Aorta (tissue), 5 donors: ENCODE results near the gene SH3RF3. TPM values are rescaled to one million over a fixed set of nuclear protein-coding genes. Genes with fewer than 3 reads are reported as not detected.

Experiments
- ATAC-seq: fragments of 200-7000 bp; cut with Tn5 transposase; one replicate; pipeline ENCODE4 v1.9.1; 2022; ENCODE audit warnings: moderate library complexity; ENCODE audit not compliant: low FRiP score
- DNase-seq, 2 donors: peaks; one replicate each; pipeline ENCODE4 v3.0.0-alpha.2; 2020
- H3K27ac ChIP-seq, 2 donors: one replicate each; pipeline ENCODE4 v1.5.1; 2013; ENCODE audit warnings: low read length in 2 of 2, mild to moderate bottlenecking in 2 of 2, moderate library complexity in 2 of 2, control low read depth in 1 of 2, inconsistent platforms in 1 of 2, low read depth in 1 of 2
- H3K27me3 ChIP-seq, 2 donors: one replicate each; pipeline ENCODE4 v1.6.1; 2013; ENCODE audit warnings: control low read depth in 1 of 2, low read length in 1 of 2, mild to moderate bottlenecking in 1 of 2, moderate library complexity in 1 of 2; ENCODE audit not compliant: insufficient read depth in 2 of 2, control insufficient read depth in 1 of 2
- H3K36me3 ChIP-seq, 2 donors: one replicate each; pipeline ENCODE4 v1.6.1; 2013; ENCODE audit warnings: control low read depth in 1 of 2, low read length in 1 of 2, mild to moderate bottlenecking in 1 of 2; ENCODE audit not compliant: insufficient read depth in 2 of 2, control insufficient read depth in 1 of 2
- H3K4me1 ChIP-seq, 2 donors: one replicate each; pipeline ENCODE4 v1.6.1; 2013; ENCODE audit warnings: low read length in 2 of 2, control low read depth in 1 of 2, mild to moderate bottlenecking in 1 of 2, moderate library complexity in 1 of 2; ENCODE audit not compliant: insufficient read depth in 2 of 2, control insufficient read depth in 1 of 2
- H3K4me3 ChIP-seq, 2 donors: one replicate each; pipeline ENCODE4 v1.5.1; 2013; ENCODE audit warnings: low read length in 2 of 2, control low read depth in 1 of 2, mild to moderate bottlenecking in 1 of 2
- H3K9me3 ChIP-seq: one replicate; pipeline ENCODE4 v1.6.1; 2013; ENCODE audit warnings: mild to moderate bottlenecking, low read length; ENCODE audit not compliant: control insufficient read depth
- WGBS, 2 donors: extraction: QIAGEN DNeasy Blood & Tissue Kit; methylation state at CpG; one replicate each; pipeline ENCODE4 v1.1.7; 2013; 5-methylcytosine and 5-hydroxymethylcytosine counted together
- intact Hi-C, 2 donors: fragments of 100-400 bp; cut with DNase I; formaldehyde crosslinking; loops; one replicate each; pipeline versions ENCODE4 v1.14.2 to v1.15.0; 2022
- polyA plus RNA-seq, 2 donors: library from polyadenylated mRNA; stranded (reverse); fragments of 200-250 nt; gene quantifications; one replicate each; pipeline ENCODE4 v1.2.3, GENCODE V29; 2013
- total RNA-seq, 2 donors: library from RNA; stranded (reverse); fragmentation: NEBNext Ultra II Directional; extraction: Animal tissue kit (Norgen Biotek cat#: 25700); gene quantifications; one replicate each; pipeline ENCODE4 v1.2.1, GENCODE V29; 2021
- donor health status: healthy with polysubstance abuse.
- donor health status: Bipolar disorder and iron deficiency.
- donor health status: DM: no; HTN: no; CAD: no.
- donor health status: DM: no; HTN: no; CAD: no.
- donor health status: DM: yes; HTN: yes; CAD: no.

Gene SH3RF3
- total and polyA plus RNA-seq, 4 donors, result 3.1 to 24.4 (median 18.0) TPM

DNA sequence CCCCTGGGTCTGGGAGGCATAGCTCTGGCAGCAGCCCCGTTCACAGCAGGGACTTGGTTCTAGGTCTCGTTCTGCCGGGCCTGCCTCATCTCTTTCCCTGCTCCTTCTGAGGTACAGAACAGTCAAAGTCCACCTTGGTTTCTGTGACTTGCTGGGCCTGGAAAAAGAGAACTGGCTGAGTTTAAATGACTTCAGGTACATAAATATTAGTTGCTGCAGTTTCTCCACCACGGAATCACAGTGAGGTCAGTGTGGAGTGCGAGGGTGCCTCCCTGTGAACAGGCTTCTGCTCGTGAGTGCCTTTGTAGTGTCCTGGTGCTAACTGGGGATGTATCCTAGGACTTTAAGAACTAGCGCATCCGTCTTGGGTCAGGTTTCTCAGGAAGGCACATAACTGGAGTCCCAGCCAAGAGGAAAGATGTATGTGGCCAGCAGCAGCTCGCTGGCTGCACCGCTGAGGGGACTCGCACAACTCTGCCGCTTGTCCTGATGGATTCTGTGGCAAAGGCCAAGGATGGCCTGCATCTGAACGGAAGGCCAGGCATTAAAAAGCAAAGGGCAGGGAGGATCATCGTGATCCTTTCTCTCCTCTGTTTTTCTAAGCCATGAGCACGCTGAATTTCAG is 188.6 kb downstream of the SH3RF3 start:
- no peak for DNase-seq
- intact Hi-C loops, result no loop called here

DNA sequence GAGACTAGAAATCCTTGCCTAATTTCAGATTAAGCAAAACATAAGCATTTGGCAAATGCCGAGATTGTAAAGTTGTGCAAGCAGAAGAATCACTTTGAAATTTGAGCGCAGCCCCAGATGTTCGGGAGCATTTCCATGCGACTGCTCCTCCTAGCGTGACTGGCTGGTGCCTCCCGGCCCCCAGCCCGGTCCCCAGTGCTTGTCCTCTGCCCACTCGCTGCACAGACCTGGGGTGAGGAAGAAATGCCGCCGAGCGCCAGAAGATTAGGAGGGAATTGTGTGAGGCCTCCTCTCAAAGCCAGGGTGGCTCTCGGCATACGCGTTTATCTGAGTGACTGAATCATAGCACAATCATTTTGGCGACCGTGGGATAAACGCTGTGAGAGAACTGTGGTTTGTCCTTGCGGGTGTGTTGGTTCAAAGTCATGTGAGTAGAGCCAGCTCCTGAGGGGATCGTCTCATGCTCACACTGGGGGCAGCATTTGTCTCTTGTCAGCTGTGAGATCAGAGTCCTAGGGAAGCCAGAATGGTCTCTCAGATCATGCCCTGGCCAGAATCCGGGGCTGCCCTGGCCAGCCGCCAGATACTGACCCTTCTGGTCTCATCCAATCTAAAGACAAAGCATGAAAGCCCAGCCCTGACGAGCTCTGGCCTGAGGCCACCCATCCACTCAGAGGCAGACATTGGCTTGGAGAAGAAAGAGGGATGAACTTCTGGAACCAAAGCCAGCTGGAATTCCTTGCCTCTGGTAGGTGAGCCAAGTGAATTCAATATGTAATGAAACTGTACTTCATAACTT is 189.3 kb downstream of the SH3RF3 start:
- Histone ChIP-seq H3K9me3 (no peaks in the 10 kb centered on the region), H3K4me3 (no peak overlapping the region), H3K36me3 (no peaks in the 10 kb centered on the region), H3K27ac (no peak overlapping the region), H3K27me3 (no peaks in the 10 kb centered on the region), H3K4me1 (peaks cover 2 to 4% of the 10 kb centered on the region in 2 donors)
- WGBS, 2 donors, result 7 to 8% methylated on average over 22 of the region's 22 CpGs
- ATAC-seq (peak; percentile 70), DNase-seq (peak; percentile 83 to 88)
- intact Hi-C loops, result no loop called here

More for the DNA sequence above, 188.6 kb downstream of the SH3RF3 start:
- Histone ChIP-seq H3K36me3 (no peaks in the 10 kb centered on the region), H3K27me3 (no peaks in the 10 kb centered on the region), H3K4me1 (peaks cover 1 to 2% of the 10 kb centered on the region in 2 donors), H3K4me3 (no peak overlapping the region), H3K27ac (no peak overlapping the region), H3K9me3 (no peaks in the 10 kb centered on the region)
- no peak for ATAC-seq
- 49 to 66% methylated on average over 15 of the region's 15 CpGs for WGBS, 2 donors

DNA sequence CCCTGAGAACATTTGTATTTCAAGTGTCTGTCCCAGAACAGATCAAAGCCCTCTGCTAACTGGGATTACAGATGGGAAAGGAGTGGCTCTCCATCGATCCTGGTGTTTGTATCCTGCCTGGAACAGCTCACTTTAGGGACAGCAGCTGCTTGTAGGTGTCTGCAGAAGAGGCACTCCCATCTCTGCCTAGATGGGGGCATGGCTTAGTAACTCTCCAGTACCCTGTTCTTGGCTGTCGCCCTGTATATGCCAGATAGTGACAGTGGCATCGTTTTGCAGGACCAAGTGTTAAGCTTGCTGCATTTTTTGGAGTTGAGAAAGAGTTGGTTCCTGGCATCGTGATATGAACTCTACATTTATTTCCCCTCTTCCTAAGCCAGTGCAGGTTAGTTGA is 189.9 kb downstream of the SH3RF3 start:
- H3K27ac ChIP-seq, result no peak overlapping the region
- DNase-seq (no peak), ATAC-seq (no peak)
- WGBS, 2 donors, result 27 to 39% methylated on average over 4 of the region's 4 CpGs
- no peaks in the 10 kb centered on the region for H3K27me3 ChIP-seq
- H3K4me1 ChIP-seq, result peaks cover 2 to 4% of the 10 kb centered on the region in 2 donors
- intact Hi-C loops, result no loop called here
- no peaks in the 10 kb centered on the region for H3K9me3 ChIP-seq
- no peak overlapping the region for H3K4me3 ChIP-seq
- no peaks in the 10 kb centered on the region for H3K36me3 ChIP-seq

DNA sequence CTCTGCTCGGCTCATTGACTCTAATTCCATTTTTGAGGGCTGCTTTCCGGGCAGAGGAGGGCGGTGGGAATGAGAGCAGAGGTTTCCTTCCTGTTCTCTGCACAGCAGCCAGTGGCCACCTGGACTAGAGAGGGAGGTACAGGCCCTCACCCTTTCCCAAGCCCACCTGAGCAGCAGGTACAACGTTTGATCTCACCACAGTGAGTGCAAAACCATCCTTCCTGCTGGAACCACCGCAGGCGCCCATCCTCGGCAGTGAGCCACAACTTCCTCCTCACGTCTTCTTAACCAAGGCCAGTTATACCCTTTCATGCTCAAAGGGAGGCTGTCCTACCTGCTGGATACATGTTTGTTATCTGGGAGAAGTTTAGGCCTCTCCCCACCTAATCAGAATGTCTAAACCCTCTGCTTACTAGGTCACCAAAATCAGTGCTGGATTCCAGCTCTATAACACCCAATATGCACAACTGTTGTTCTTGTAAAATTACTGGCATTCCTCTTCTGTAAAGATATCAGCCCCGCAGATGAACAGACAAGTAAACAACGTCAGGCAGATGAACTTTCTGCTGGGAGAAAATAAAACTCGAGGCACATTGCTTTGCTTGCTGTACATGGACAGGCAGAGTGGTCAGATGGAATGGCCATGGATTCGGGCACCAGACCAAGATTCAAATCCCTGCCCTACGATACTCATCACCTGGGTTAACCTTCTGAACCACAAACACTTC is 191.4 kb downstream of the SH3RF3 start:
- intact Hi-C loops, result loop anchor here (5.0 to 10.0 kb wide), 3 partner anchors 117 to 193 kb away; partner anchors contain the start of gene SH3RF3 (in 2 of the 2)
- H3K4me1 ChIP-seq, result peaks cover 4% of the 10 kb centered on the region in 2 donors
- no peak overlapping the region for H3K4me3 ChIP-seq
- H3K36me3 ChIP-seq, result no peaks in the 10 kb centered on the region
- H3K27ac ChIP-seq, result no peak overlapping the region
- no peaks in the 10 kb centered on the region for H3K27me3 ChIP-seq
- 80 to 93% methylated on average over 13 of the region's 13 CpGs for WGBS, 2 donors
- H3K9me3 ChIP-seq, result no peaks in the 10 kb centered on the region
- no peak for ATAC-seq
- DNase-seq, result no peak

DNA sequence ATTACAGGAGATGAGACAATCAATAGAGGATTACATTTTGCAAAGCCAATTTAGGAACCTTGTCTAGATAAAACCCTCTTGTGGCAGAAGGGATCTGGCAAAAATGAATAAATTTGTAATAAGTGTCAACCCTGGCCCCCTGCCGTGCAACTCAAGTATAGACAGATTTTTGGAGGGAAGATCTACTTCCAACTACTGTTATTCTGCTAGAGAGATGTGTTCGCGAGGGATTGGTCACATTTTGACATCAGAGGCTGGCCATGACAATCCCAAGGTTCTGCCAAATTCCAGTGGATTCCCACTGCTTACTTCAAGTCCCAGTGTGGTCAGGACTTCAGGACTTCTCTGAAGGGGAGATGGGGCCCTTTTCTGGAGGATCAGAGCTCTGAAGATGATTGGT is 192.6 kb downstream of the SH3RF3 start:
- Histone ChIP-seq H3K9me3 (no peaks in the 10 kb centered on the region), H3K36me3 (no peaks in the 10 kb centered on the region), H3K27ac (peak overlapping the region; percentile 97), H3K27me3 (no peaks in the 10 kb centered on the region), H3K4me1 (peaks cover 4 to 9% of the 10 kb centered on the region in 2 donors), H3K4me3 (no peak overlapping the region)
- no peak for DNase-seq
- ATAC-seq, result no peak
- 38 to 46% methylated on average over 3 of the region's 3 CpGs for WGBS, 2 donors
- intact Hi-C loops, result loop anchor here (5.0 to 10.0 kb wide), 3 partner anchors 116 to 194 kb away; partner anchors contain the start of gene SH3RF3 (in 2 of the 2)

DNA sequence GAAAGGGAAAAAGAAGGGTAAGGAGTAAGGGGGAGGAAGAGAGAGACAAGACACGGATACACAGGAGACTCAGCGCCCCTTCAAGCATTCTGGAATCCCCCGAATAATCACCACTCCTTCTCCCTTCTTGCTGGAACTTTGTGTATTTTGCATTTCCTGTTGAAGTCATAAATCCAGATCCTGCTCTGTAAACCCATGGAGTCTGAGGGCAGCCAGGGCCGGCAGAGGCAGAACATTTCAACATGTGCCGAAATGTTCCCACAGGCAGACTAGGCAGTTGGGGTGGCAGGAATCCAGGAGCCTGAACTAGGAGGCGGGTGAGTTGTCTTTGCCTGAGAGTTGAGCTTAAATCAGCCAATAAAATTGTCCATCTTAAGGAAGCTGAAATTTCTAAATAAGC is 193.1 kb downstream of the SH3RF3 start:
- no peaks in the 10 kb centered on the region for H3K27me3 ChIP-seq
- H3K9me3 ChIP-seq, result no peaks in the 10 kb centered on the region
- ATAC-seq, result peak; percentile 79
- intact Hi-C loops, result loop anchor here (5.0 to 10.0 kb wide), 3 partner anchors 115 to 195 kb away; partner anchors contain the start of gene SH3RF3 (in 2 of the 2)
- no peaks in the 10 kb centered on the region for H3K36me3 ChIP-seq
- H3K4me3 ChIP-seq, result no peak overlapping the region
- H3K27ac ChIP-seq, result peak overlapping the region; percentile 97
- peak; percentile 93 to 94 for DNase-seq
- H3K4me1 ChIP-seq, result peaks cover 4 to 9% of the 10 kb centered on the region in 2 donors
- WGBS, 2 donors, result 6 to 7% methylated on average over 6 of the region's 6 CpGs

DNA sequence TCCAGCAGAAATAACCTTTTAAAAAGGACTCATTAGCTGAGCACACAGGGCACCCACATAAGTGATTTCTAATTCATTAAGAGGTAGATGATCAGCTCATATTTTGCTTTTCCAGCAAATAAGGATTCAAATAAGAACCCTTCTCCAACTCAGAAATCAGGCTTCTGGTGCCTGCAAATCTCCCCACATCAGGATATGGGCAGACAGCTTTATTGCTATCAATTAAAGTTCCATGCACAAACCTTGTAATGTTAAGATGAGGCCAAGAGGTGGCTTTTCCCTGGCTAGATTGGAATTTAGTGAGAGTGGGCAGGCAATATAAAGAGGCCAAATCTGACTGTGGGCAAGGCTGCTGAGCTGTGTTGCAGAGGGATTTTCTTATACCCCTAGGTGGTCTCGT is 193.6 kb downstream of the SH3RF3 start:
- Histone ChIP-seq H3K4me3 (no peak overlapping the region), H3K27me3 (no peaks in the 10 kb centered on the region), H3K4me1 (peaks cover 4 to 9% of the 10 kb centered on the region in 2 donors), H3K9me3 (no peaks in the 10 kb centered on the region), H3K27ac (peak overlapping the region; percentile 49 to 88), H3K36me3 (no peaks in the 10 kb centered on the region)
- no peak for ATAC-seq
- WGBS, 2 donors, result 20 to 43% methylated on average over 1 of the region's 1 CpG
- intact Hi-C loops, result loop anchor here (5.0 to 10.0 kb wide), 3 partner anchors 115 to 195 kb away; partner anchors contain the start of gene SH3RF3 (in 2 of the 2)
- no peak for DNase-seq

DNA sequence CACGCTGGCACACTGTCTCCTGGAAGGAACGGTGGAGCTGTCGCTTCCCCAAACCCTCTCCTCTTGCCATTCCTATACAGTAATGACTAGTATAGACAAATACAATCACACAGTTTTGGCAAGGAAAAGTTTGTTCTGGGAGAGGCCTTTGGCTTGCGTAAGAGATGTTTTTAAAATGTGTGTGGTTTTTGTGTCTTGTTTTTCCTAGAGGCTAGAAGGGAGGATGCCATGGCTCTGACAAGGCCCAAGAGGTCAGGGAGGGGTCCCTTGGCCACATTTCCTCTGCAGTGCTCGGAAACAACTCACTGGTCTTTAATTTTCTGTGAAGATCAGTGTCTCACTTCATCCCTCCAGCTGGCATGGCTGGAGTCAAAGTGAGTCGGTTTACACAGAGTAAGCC is 195.9 kb downstream of the SH3RF3 start:
- H3K4me1 ChIP-seq, result peaks cover 4 to 9% of the 10 kb centered on the region in 2 donors
- intact Hi-C loops, result loop anchor here (5.0 to 10.0 kb wide), 3 partner anchors 112 to 198 kb away; partner anchors contain the start of gene SH3RF3 (in 2 of the 2)
- no peak overlapping the region for H3K4me3 ChIP-seq
- no peaks in the 10 kb centered on the region for H3K27me3 ChIP-seq
- DNase-seq (peak; percentile 86 to 90), ATAC-seq (peak; percentile 85)
- peak overlapping the region; percentile 62 to 99 for H3K27ac ChIP-seq
- WGBS, 2 donors, result 6 to 7% methylated on average over 6 of the region's 6 CpGs
- no peaks in the 10 kb centered on the region for H3K36me3 ChIP-seq
- no peaks in the 10 kb centered on the region for H3K9me3 ChIP-seq
